ENCODE results near the gene PRKAR2B.
"Not testable (repeated sequence)": the region's sequence is repeated elsewhere in the genome, so short reads cannot be mapped to it uniquely, and the experiment has no call there.

PRKAR2B gene

DNA sequence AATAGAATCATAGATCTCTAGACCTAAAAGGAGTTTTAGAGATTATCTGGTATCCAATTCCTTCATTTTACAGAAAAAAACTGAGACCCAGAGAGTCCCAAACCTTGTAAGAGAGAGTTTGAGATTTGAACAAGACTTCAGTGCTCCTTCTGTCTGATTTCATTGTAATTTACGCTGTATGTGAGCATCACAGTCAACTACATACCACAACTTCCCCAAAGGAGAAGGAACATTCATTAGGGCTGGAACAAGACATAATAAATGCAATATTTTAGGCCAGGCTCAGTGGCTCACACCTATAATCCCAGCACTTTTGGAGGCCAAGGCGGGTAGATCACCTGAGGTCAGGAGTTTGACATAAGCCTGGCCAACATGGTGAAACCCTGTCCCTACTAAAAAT lies 17.3 kb upstream of the PRKAR2B start:
- DNase-seq (ENCODE audit: low read depth in 2 of 2), result no peak

DNA sequence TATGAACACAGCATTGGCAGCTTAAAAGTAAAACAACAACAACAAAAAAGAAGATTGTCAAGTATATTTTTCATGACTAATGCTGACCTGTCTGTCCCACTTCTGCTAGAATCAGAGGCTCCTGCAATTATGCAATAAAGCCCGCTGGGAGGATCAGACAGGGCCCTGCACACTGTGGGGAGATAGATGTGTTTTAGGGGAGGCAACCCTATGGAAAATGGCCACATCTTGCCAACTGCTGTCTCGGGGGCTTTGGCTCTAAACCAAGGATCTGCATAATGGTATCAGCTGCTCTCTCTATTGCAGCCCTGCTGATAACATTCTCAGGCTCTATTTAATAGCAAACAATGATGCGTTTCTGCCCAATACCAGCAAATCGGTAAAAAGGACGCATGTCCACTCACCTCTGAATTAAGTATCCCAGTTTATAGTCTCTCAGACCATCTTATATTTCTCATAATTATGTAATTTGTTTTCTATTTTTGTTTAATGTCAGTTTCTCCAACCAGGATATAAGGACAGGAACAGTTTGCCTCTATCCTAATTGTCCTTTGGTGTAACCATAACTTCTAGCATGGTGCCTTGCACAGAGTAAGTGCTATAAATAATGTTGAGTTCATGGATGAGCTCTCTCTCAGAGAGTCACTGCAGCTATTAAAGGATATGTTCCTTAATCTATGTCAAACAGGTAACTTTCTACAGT lies 15.3 kb upstream of the PRKAR2B start:
- DNase-seq (ENCODE audit: low read depth in 2 of 2), result no peak

DNA sequence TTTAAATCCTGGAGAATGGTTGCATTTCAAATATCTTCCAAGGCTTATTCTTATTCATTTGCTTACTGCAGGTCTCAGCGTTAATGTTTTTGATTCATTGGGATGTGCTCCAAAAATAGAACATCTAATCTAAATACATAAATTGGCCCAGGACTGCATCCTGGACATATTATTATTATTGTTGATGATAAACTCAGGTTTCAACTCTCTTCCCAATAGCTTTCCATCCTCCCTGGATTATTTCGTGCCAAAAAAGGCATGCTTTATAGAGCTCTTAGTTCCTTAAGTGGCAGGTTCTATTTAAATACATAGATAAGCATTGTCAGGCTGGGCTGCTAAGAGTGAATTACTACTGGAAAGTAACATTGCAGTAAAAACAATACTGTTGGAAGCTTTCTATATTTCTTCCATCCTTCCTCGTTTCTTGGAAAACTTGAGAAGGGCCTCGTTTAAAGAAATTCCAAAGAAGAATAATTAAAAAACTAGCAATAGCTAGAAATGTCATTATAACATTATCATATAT lies 14.7 kb upstream of the PRKAR2B start:
- no peak for DNase-seq (ENCODE audit: low read depth in 2 of 2)

DNA sequence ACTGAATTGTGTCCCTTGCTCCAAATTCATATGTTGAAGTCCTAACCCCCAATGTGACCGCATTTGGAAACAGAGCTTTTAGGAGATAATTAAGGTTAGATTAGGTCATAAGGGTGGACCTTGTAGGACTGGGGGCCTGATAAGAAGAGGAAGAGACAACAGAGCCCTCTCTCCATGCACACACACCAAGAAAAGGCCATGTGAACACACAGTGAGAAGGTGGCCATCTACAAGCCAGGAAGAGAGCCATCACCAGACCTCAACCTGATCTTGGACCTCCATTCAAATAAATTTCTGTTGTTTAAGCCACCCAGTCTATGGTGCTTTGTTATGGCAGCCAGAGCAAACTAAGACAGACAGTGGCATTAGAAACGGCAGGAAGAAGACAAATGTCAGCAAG lies 12.5 kb upstream of the PRKAR2B start:
- DNase-seq (ENCODE audit: low read depth in 2 of 2), result no peak

DNA sequence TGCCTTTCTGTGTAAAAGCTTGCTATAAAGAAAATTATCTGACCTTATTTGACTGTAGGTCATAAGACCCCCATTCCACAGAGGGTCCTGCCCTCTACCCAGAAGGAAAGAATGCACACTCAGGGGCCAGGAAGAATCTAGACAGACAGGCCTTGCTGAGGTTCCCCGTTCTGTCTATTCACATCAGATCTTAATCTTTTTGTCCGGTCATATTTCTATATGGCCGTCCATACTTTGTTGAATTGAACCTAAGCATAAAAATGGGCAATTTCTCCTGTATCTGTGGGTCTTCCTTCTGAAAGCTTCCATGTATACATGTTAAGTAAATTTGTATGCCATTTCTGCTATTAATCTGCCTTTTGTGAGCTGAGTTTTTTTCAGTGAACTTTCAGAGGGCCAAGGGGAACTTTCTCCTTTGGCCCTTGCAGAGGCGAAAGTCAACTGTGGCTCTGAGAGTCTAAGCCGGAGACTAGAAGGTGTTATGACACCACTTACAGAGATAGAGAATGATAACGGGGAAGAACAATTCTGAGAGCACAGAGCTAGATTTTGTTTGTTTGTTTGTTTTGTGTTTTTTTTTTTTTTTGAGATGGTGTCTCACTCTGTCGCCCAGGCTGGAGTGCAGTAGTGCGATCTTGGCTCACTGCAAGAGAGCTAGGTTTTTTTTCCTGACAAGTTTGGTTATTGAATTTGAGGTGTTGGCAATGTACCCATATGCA lies 11.6 kb upstream of the PRKAR2B start:
- DNase-seq (ENCODE audit: low read depth in 2 of 2), result no peak

DNA sequence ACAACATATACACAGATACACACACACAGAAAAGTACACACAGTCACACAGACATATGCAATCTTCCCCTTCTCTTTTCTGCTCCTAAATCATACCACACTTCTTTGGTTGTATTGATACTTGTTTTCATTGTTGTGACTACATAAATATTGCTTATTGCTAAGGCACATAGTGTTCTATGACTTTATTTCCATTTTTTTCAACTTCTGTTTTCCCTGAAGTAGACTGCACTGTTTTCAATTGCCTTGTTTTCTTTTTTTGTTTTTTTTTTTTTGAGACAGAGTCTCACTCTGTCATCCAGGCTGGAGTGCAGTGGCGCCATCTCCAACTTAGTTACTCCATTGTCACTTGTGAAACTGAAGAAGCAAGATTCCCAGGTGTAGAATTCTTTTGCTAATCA lies 10.0 kb upstream of the PRKAR2B start:
- DNase-seq (ENCODE audit: low read depth in 2 of 2), result no peak

DNA sequence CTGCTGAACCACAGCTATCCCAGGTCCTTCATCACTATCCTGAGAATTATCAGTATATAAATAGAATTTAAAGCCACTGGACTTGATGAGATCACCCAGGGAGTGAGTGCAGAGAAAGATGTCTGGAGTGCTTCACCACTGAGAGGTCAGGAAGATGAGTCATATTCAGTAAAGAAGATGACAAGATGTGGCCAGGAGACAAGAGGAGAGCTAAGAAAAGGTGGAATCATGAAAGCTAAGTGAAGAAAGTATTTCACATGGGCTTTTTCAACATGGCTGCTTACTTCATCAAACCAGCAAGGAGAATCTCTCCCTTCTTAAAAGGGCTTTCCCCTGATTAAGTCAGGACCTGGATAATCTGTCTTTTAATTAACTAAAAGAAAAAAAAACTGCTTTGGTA lies 9.1 kb upstream of the PRKAR2B start:
- no peak for DNase-seq (ENCODE audit: low read depth in 2 of 2)

DNA sequence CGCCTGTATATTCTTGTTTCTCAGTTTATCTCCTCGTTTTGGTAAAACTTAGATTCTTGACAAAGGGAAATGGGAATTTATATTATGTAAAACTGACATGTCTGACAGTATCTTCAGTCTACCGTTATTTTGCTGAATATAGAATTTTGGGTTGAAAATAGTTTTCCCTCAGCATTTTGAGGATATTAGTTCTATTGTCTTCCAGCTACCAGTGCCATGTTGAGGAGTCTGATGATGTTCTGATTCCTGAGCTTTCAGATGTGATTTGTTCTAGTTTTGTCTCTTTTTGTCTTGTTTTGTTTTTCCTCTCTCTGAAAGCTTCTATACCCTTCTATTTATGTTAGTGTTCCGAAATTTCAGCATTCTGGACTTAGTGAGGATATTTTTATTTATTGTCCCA lies 8.0 kb upstream of the PRKAR2B start:
- no peak for DNase-seq (ENCODE audit: low read depth in 2 of 2)

DNA sequence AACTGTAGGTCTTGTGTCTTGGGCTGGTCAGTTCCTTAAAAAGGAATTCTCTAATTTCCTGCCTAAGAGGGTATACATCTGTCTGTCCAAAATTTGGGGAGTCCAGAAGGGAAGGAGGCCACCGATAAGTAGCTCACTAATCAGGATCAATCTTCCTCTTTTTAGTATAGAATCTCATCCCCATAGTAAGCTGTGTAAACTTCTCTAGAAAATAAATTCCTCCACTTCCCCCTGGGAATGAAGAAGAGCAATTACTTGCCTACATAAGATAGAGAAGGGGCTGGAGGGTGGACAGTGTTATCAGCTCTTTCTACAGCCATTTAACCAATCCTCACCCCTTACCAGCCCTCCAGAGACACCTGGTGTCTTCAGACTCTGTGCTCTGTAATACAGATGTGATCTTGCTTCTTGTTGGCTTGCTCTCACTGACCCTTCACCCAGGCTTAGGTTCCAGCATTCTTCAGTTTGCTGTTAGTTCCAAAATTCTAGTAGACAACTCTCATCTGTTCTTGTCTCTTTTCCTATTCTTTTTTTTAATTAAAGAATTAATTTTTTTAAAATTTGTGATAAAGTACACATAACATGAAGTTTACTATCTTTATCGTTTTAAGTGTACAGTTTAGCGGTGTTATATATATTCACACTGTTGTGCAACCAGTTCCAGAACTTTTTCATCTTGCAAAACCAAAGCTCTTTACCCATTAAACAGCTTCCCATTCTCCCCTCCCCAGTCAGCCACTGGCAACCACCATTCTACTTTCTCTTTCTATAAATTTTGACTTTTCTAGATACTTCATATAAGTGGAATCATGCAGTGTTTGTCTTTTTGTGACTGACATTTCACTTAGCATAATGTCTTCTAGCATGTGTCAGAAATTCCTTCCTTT lies 6.5 kb upstream of the PRKAR2B start:
- no peak for DNase-seq (ENCODE audit: low read depth in 2 of 2)

DNA sequence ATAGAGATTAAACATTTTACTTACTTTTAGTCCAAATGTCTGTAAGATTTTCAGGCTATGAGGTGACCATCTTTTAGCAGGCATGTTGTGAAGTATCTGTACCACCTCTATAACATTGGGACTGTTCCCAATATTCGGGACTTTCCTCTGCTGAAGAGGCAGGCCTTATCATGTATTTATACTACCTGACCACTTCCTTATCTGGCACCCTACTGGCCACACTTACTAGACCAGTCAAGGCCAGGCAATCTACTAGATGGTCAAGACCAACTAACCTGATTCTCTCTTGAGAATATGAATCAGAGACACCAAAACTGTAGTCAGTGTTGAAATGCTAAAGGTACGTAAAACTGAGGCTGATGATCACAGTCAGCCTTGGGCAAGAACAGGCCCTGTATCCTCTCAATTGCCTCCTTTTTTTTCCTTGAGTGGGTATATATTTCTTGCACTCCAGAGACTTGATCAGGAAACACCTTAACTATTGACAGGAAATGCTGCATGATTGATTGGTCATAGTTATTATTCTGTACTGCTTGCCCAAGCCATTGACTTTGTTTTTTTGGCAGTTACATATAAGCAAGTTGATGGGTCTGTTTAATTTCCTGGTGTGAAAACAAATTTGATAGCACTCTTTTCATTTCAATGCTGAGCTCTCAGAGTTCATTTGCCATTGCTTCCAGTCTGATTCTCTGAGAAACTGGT lies 5.2 kb upstream of the PRKAR2B start:
- no peak for DNase-seq (ENCODE audit: low read depth in 2 of 2)

DNA sequence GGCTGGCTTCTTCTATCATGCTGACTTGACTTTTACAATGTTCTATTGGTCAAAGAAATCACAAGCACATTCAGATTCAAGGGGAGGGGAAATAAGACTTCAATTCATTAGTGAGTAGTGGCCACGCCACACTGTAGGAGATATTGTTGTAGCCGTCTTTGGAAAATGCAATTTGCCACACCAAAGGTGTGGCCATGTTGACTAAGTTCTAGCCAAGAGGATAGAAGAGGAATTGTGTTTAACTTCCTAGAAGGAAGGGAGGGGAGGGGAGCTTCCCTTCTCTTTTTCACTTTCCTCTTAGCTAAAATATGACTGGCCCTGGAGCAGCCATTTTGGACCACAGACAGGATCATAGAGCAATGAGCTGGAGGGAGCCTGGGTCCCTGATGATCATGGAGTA lies 3.4 kb upstream of the PRKAR2B start:
- no peak for DNase-seq (ENCODE audit: low read depth in 2 of 2)

DNA sequence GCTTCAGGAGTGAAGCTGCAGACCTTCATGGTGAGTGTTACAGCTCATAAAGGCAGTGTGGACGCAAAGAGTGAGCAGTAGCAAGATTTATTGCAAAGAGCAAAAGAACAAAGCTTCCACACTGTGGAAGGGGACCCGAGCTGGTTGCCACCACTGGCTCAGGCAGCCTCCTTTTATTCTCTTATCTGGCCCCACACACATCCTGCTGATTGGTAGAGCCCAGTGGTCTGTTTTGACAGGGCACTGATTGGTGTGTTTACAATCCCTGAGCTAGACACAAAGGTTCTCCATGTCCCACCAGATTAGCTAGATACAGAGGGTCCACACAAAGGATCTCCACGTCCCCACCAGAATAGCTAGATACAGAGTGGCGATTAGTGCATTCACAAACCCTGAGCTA lies 2.7 kb upstream of the PRKAR2B start:
- not testable (repeated sequence) for DNase-seq (ENCODE audit: low read depth in 2 of 2)

DNA sequence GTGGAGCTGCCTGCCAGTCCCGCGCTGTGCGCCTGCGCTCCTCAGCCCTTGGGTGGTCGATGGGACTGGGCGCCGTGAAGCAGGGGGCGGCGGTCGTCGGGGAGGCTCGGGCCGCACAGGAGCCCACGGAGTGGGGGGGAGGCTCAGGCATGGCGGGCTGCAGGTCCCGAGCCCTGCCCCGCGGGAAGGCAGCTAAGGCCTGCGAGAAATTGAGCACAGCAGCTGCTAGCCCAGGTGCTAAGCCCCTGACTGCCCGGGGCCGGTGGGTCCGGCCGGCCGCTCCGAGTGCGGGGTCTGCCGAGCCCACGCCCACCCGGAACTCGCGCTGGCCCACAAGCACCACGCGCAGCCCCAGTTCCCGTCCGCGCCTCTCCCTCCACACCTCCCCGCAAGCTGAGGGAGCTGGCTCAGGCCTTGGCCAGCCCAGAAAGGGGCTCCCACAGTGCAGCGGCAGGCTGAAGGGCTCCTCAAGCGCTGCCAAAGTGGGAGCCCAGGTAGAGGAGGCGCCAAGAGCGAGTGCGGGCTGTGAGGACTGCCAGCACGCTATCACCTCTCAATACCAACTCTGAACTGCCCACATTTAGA lies 2.1 kb upstream of the PRKAR2B start:
- DNase-seq (ENCODE audit: low read depth in 2 of 2), result not testable (repeated sequence)

DNA sequence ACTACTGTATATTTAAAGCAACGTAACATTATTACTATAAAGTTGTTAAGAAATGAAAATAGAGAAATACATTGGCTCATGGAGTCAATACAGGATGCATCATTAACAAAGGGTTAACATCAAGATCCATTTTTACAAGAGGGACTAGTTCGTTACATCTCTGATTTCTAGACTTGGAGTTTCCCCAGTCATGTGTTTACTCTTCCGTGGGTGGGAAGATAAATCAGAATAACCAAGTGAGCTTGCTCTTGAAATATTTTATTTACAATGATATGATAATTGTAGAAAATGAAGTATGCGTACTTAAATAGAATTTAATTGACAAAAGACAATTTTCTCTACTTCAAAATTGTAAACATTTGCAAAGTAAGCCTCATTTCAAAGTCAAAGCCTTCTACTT lies 1.0 kb upstream of the PRKAR2B start:
- DNase-seq (ENCODE audit: low read depth in 2 of 2), result no peak

DNA sequence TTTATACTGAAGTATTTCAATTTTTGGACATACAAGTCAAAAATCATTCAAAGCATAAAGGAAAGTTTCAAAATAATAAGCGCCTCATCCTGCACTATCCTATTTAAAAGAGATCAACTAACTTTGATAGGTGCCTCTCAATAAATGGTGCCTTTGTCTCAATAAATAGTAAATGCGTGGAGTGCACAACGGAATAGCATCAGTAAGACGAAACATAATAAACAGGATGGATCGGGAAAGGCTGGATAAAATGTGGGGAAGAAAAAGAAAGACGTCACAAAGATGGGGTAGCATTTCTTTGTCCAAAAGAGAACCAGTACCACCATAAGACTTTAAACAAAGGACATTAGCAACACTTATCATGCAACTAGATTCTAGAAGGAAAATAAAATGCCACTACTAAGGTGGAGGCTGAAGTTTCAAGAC lies 571 bp upstream of the PRKAR2B start:
- no peak for DNase-seq (ENCODE audit: low read depth in 2 of 2)

DNA sequence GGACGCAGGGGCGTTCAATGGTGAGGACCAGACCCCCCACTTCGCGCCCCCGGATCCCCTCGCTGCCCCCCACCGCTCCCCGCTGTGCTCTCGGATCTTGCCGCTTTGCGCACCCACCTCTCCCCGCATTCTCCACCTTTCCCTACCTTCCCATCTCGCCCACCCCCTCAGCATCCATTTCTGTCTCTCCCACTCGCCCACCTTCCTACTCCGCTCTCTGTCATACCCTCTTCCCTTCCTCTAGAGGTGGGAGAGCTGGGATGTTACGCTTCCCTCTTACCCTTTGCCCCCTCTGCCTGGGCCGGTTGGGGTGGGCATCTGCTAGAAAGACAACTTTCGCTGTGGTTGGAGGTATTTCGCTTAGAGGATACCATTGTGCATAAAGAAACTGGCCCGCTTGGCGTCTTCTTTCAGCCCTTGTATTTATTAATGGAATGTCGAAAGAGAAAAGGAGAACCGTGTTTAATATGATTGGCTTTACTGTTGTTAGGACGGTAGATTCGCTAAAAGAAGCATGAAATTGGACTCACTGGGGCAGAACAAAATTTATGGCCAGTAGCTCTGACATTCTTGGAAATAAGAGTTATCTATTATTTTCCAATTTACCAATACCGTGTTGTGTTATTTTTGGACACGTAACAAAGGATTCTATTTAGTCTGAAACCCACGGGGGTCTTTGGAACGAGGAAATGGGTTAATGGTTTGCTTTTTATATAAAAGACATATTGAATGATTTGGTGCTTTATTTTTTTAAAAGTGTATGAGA lies 873 bp downstream of the PRKAR2B start:
- no peak for DNase-seq (ENCODE audit: low read depth in 2 of 2)

DNA sequence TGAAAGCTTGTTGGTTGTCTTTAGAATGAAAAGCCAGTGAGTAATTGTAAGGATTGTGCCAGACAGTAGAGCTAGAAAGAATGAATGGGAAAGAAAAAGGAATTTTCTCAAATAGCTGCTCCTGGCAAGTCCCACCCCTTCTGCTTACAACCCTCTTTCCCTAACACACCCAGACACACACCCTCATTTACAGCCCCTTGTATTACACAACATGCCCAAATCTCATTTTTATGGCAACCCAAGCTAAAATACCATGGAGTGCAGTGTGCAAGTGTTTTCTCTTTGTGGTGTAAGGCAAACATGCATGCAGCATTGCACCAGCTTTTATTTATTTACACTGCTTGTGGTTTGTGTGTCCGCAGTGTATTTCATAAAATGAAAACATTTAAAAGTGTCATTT lies 1.5 kb downstream of the PRKAR2B start:
- DNase-seq (ENCODE audit: low read depth in 2 of 2), result no peak

DNA sequence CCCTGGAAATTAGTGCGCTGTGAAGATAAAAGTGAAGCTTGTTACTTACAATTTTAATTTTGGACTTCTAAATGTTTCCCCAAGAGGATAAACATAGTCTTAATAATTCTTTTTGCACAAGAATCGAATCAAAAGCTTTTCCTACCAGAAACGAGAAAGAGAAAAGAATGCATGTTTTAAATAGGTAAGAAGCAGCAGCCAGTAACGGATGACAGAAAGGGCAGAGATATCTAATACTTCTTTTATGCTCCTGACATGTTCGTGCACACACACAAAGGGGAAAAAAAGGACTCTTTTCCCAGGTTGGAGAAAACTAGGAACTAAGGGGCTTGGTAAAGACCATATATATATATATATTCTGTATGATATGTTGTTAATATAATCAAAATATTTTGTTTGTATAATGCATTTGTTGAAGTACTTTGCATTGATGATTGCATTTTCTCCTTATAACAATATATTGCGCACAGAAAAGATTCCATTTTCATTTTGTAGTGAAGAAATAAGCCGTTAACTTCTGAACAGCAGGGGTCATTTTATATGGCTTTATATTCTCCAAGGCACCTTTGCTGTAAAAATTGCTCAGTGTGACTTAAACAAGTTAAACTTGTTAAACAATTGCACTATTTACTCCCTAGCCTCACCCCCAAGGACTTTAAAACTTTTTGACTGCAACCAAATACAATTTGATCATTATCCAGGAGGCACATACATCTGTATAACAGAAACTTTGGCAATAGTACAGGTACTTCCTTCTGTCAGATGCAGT lies 2.2 kb downstream of the PRKAR2B start:
- no peak for DNase-seq (ENCODE audit: low read depth in 2 of 2)

DNA sequence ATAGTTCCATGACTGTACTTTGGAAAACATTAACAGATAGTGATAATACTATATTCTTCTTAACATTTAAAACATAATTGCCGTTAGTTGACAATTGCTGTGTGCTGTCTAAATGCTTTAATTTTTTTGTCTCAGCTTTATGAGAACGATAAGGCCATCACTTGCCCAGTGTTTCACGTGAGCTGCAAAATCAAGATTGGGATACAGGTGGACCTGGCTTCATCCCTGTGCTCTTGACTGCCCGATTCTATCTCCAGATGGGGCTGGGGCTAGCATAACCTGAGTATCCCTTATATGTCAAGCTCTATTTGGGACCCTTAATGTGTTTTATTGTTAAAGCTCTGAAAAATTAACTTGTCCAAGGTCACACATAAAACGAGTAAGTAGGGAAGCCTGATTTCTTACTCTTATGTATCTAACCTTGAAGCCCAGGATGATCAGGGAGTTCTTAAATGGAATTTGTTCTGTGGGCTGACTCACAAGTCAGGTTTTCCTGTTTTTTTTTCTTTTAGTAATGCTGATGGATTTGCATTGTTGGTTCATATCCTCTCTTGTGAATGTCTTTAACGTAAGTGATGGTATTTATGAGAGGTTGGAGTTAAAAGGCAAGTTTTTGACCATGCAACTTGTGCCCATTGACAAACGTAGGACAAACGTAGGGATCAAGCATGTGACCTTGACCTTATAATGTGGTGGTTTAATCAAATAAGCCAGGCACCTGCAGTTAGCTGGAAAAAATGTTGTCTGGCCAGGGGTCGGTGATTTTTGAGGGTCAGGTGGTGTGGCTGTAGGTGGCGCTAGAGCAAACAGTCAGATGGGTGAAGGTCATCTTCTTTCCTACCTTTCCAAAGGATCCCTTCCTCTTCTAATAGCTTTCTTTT lies 3.6 kb downstream of the PRKAR2B start:
- DNase-seq (ENCODE audit: low read depth in 2 of 2), result no peak

Measured in stimulated activated CD8-positive, alpha-beta memory T cell treated with anti-CD3 and anti-CD28 coated beads, Interleukin-2, amount 100 ng/mL, for 48 hours (primary cell).